GM23338 (cell line): ENCODE measurements around the gene B4GALT7.

Experiments used
- CTCF ChIP-seq, 2 experiments: fragments of 200-600 bp in 1 of 2; sonication (generic) in 1 of 2; conservative IDR thresholded peaks; 2 replicates each; pipeline versions ENCODE4 v1.5.1 to v1.6.1; 2016 to 2017; ENCODE audit warnings: antibody characterized with exemption in 2 of 2, low read depth in 2 of 2, mild to moderate bottlenecking in 2 of 2, moderate library complexity in 1 of 2
- JUNB ChIP-seq: IDR thresholded peaks from one replicate; pipeline ENCODE4 v1.6.1; 2016; ENCODE audit warnings: antibody characterized with exemption; ENCODE audit not compliant: unreplicated experiment

GRCh38 chr5:177601577-177602457, 1.9 kb downstream of the B4GALT7 start:
- TF ChIP-seq CTCF (conservative IDR thresholded peaks at IDR 0.05; ENCODE audit: low read depth in 2 of 2), result peak in 1 of 2 experiments; percentile 29; a peak in 2 of 4 replicates
- no peak for TF ChIP-seq JUNB
